GM21717 (cell line): ENCODE measurements around the gene OR2H2.

Source experiments
- ATAC-seq: cut with Tn5 transposase; IDR thresholded peaks from one replicate; pipeline ENCODE4 v1.9.1; 2021; ENCODE audit warnings: mild to moderate bottlenecking, moderate library complexity; ENCODE audit not compliant: unreplicated experiment

Gene OR2H2

DNA sequence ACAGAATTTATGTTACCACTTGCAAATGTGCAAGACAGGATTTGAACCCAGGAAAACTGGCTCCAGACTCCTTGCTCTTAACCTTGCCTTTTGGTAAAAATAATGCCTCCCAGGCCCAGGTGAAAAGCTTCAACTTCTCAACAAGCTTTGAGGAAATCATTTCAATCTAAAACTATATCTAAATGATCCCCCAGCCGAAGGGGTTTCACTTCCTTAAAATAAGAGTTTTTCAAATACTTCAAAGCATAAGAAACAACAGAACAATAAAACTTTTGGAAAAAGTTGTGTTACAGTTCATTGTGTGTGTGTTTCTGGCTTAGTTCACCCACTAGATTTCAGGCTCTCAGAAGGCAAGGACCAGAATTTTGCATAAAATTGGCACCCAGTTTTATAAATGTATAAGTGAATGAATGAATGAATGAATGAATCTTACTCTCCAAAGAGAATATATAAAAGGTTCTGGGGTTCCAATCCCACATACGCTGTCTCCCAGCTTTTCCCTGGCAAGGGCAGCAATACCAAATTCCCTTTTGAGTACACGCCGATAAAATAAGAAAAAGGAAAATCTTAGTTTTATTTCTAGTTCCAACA, 5.4 kb downstream of the OR2H2 start:
- ATAC-seq = no peak

DNA sequence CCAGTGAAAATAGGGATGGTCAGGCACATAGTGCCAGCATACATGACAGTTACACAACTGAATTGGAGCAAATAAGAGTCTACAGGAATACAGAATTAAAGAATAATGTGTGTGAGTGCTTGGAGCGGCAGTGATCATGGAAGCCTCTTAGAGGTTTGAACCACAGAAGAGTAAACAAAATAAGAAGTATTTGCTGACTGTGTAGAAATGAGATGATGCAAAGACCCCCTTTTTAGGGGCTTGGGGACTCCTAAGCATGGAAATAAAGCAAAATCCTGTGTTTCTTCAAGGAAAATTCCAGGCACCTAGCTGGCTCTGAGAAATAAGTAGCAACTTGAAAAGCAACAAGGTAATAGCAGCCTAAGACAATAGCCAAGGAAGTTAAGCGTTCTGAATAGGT, 6.8 kb downstream of the OR2H2 start:
- ATAC-seq = no peak

DNA sequence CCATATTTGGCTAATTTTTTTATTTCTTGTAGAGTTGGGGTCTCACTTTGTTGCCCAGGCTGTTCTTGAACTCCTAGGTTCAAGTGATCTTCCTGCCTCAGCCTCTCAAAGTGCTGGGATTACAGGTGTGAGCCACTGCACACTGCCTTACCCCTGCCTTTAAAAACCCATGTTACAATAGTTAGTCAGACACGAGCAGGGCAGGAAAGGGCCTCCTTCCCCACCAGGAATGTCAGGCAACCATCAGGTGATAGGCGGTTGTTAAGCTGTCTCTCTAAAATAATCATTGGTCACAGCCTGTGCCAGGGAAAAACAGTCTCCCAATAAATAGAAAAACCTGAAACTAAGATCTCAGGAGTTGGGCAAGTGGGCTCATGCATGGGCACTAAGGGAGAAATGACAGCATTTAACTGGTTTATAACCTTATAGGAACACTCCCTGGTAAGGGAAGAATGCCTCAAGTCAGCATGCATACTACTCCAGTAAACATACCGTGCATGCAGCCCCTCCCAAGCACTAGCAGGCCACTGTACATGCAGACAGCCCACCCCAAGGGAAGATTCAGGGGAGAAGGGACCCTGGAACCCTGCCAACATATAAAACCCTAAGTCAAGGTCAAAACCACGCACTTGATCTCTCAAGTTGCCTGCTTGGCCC, 8.4 kb downstream of the OR2H2 start:
- no peak for ATAC-seq

DNA sequence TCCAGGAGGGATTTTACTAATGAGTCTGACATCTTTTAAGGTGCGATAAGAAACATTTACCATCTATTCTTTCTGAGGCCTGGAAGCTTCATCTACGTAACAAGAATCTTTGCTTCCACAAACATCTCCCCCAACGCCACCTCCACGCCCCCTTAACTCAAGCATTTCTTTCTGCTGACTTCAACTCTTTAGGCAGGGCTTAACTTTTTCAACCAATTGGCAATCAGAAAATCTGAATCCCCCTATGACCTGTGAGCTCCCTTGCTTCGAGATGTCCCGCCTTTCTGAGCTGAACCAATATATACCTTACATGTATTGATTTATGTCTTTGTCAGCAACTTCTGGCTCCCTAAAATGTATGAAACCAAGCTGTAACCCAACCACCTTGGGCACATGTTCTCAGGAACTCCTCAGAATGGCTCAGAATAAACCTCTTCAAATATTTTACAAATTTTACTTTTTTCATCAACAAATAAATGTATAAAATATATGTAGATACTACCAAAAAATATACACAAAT, 11.5 kb downstream of the OR2H2 start:
- ATAC-seq = no peak

DNA sequence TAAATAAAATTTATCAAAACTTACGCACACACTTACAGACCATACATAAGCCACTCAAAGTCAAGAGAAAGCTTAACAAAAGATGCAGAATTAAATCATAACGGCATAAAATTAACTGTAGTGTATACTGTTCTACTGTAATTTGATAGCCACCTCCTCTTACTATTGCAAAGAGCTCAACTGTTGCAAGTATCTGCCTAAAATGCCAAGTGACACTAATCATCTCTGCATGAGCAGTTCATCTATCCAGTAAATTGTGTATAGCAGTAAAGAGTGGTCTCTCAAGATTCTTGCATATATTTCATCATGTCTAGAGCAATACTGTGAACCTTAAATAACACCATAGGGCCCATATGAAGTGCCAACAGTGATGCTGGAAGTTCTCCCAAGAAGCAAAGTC, 12.3 kb downstream of the OR2H2 start:
- no peak for ATAC-seq

DNA sequence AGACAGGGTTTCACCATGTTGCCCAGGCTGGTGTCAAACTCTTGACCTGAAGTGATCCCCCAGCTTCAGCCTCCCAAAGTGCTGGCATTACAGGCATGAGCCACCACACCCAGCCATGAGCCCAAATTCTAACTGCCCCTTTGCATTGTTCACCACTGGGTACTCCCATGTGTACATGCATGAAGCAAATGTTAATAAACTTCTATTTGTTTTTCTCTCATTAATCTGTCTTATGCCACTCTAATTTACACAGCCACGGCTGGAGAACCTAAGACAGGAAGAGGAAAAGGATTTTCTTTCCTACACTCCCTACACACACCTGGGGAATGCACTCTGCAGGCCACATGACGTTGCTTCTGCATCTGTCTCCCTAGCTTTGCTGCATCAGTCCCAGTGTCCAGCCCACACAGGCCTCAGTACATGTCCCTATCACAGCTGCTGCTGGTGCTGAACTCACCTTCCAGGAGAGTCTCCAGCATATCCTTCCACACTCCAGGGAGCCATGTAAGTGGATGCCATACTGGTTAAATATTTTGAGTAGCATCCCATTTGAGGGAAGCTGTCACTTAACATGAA, 13.3 kb downstream of the OR2H2 start:
- ATAC-seq = no peak

DNA sequence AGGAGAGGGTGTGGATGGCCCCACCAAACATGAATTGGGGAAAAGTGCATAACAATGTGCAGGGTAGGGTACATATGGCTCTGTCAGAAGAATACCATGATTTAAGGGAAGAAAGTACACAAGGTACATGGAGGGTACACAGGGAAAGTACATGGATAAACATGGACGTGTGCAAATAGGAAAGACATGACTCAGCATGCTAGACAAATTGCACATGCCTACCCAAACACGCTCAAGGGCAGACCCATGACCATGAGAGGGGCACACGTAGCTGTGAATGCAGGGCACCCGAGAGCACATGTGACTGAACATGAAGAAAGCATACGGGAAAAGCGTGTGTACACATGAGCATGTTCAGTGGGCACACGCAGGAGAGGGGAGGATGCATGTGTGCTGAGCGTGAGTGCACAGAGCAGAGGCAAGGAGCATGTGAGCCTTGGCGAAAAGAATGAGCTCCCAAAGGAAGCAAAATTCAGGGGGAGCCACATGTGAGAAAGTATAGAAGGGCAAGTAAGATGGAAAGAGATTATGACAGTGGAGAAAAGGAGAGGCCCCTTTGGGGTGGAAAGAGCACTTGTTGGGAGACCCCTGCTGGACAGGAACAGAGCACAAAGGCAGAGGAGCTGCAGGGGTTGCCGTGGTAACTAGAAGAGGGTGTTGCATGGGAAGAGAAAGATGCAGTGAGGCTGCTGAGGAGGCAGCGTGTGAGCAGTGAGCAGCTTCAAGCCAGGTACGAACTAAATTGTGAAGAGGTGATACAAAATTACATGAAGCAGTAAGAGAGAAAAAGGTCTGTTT, 17.8 kb downstream of the OR2H2 start:
- no peak for ATAC-seq

DNA sequence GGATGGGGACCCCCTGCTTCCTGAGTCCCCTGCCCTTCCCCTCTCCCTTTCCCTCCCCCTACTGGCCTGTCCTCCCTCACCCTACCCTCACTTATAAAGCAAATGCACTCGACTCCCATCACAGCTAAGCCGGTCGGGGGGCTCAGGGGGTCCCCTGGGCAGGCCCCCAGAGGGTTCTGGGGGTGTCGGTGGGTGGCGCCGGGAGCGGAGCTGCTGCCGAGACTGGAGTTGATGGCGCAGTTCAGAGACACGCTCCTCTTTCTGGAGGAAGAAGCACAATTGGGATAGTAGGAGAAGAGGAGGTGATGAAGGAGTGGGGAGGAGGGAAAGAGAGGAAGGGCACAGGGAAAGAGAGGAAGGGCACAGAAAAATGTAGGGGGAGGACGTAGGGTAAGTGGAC, 18.5 kb downstream of the OR2H2 start:
- ATAC-seq = no peak

DNA sequence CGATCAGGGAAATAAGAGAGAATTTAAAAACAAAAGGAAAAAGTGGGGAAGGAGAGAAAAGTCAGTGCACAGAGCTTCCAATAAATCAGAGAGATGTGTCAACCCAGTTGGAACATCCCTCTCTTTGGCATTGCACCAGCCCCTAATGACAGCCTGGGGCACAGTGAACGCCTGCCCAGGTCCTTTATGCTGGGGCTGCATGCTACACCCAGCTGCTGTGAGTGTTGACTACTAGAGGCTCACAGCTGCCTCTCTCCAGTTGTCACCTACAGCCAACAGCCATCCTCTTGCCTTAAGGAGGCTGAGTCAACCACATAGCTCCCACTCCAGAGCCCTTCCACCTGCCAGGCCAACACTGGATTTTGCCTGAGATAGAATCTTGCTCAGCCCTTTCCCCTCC, 19.0 kb downstream of the OR2H2 start:
- ATAC-seq = no peak

DNA sequence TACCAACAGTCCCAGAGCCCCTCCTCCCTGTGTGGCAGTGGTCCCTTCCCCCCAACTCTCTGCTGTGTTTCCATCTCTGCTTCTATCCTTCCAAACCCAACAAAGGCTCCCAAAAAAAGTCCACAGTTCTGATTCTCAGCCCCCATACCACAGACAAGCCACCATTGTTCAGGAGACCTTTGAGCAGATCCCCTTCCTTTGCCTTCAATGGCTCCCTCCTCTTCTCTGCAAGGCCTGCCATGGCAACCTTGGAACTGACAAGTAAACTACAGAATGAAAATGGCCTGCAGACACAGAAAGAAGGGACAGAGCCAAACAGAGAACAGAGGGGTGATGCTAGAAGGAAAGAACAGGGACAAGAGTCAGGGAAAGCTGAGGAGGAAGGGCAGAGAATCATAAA, 23.2 kb downstream of the OR2H2 start:
- ATAC-seq = no peak

DNA sequence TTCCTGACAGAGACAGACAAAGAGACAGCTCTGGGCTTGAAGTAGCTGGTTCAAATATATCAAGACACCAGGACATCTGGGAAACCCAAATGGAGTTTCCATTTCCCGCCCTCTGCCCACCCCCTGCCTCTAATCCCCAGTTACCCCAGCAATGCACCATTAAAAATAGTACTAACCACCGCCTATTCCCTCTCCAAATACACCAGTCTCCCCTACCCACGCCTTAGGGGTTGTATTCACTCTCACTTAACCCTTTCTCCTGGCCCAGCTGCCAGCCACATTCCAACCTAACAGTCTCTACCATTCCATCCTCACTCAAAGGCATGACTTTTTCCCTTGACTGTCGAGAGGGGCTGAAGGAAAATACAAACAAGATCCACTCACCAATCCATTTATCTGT, 25.6 kb downstream of the OR2H2 start:
- ATAC-seq = no peak

DNA sequence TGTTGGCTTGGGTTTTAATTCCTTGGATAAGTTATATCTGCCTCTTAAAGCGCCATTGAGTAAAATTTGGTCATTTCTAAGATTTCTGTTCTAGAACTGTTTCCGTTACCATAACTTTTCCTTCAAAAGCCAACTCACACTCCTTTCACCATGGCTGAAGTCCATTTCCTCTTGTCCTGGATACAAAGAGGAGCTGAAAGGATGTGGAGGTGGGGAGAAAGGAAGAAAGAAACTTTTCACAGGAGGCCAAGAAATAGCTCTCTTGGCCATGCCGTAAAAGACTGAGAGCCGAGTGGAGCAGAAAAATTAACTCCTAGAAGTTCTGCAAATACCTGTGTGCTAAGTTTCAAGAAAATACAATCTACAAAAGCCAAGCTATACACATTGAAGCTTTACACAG, 26.5 kb downstream of the OR2H2 start:
- ATAC-seq = no peak

DNA sequence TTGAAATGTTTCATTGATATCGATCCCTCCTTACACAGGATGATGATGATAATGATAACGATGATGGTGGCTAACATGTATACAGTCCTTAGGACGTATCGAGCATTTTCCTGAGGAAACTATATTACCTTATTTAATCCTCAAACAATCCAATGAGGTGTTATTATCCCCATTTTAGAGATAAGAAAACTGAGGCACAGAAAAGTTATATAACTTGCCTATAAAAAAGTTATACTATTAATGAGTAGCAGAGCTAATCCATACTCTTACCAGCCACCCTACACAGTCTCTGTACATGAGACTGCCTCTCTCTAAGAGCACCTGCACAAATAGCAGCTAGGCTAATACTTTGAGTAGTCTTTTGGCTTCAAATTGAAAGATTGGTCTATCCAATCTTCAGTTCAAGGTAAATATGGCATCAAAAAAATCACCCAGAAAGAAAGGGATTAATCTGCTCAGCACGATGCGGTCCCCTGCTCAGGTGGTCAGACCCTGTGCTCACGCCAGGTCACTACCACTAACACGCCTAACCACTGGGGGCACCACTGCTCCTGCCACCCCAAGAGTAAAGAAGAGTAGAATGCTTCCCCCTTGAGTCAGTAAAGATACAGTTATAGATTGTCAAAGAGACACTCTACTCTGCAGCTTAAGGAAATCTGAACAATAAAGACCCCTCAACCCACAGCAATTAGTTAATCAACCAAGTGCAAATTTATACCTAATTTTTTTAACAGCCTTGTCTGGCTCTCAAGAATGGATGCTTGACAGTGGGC, 33.0 kb downstream of the OR2H2 start:
- ATAC-seq = no peak

DNA sequence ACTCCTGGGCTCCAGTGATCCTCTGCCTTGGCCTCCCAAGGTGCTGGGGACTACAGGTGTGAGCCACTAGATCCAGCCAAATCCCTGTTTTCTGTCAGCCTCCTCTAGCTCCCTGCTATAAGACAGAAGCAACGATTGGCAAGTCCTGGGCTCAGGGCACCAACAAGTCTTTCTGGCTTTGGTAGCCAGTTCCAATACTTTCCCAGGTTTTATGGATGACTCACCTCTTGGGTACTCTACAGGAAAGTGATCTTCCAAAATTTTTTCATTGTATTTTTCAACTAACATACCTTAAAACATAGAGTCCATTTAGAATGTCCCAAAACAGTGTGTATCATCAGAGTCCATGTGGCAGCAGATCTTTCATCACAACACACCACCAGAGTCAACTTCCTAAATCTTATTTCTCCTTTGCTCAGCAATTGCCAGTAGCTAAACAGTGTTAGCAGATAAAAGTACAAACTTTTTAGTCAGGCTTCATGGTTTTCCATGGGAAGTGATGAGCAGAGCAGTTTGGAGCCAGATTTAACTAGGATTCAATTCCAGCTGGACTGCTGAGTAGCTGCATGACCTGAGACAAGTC, 34.7 kb downstream of the OR2H2 start:
- ATAC-seq = no peak

DNA sequence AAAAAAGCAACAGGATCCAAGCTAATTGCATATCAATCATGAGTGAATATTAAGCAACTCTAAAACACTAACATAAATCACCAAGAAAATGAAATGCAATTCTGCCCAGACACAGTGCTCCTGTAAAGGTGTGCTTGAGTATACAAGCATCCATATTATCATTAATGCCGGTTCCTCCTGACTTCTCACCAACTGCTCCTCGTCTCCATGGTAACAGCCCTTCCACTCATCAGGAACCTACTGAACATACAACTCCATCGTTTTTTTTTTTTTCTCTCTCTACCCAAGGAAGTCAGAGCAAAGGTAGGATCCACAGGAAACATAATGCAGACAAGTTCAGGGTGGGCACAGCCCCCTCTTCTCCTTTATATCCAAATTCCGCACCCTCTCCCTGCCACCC, 35.7 kb downstream of the OR2H2 start:
- no peak for ATAC-seq

DNA sequence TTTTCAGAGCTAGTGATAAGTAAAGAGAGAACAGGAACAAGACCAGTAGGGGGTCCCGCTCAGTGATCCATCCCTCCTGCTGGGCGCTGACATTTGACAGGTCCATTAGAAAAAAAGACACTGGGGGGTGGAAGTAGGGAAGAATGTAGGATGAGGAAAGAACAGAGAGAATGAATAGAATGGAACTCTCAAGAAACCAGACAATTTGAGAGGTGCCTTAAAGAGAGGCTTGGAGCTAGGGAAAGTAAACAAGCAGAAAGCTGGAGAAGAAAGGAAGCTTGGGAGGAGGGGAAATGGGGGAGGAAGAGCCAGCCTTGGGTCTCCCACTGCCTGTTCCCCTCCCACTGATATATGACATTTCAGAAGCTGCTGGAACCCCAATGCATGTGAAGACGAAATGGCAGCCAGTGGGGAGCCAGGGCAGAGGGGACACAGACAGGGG, 39.6 kb downstream of the OR2H2 start:
- no peak for ATAC-seq

DNA sequence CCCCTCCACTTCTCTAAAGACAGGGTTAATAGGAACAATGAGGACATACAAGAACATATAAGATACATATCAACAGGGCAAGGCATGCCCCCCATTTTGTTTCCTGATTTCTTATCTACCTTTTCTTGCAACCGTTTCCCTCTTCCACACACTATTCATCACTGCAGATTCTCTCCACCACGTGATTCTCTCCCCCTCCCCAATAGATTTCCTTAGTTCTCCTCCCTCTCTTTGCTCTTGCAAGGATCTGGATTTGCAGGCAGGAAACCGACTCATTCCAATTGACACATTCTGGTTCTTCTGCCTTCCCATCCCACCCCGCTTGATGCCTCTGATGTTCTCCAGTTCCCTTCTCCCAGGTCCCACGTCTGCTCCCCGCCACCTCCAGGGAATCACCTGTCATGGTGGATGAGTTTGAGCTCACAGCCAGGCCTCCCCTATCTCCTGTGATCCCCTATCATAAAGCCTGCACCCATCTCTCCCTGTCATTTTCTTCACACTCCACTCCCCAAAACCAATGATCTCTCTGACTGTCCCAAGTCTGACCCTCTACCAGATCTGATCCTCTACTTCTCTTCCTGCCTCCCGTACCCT, 40.5 kb downstream of the OR2H2 start:
- ATAC-seq = no peak

DNA sequence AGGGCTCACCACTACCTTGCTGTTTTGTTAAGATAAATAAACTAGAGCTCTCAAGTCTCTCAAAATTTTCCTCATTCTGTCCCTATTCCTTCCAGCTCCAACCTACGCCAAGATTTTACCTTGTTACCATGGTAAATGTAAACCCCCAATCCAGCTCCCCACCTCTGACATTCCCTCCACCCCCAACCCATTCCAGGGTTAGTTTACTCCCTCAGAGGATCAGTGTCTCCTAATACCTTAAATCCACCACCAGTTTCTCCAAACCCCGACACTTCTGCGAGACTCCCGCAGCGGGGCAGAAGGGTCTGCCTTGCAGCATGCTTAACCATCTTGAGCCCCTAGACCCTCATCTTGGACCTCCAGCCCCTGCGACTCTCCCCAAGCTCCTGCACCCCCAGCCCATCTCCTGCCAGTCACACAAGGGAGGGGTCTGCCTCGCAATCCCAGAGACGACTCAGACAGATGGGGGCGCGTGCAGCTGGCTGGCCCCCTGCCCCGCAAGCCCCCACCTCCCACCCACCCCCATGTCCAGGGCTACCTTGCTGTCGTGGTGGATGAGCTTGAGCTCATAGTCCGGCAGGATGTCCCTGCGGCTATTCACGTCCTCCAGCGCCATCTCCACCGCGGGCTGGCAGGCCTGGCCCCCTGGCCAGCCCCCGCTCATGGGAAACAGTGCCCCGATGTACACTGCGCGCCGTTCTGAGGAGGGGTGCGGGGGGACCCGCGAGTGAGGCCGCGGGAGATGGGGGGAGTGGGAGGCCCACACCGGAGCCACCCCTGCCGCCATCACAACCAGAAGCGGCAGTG, 42.2 kb downstream of the OR2H2 start:
- no peak for ATAC-seq

DNA sequence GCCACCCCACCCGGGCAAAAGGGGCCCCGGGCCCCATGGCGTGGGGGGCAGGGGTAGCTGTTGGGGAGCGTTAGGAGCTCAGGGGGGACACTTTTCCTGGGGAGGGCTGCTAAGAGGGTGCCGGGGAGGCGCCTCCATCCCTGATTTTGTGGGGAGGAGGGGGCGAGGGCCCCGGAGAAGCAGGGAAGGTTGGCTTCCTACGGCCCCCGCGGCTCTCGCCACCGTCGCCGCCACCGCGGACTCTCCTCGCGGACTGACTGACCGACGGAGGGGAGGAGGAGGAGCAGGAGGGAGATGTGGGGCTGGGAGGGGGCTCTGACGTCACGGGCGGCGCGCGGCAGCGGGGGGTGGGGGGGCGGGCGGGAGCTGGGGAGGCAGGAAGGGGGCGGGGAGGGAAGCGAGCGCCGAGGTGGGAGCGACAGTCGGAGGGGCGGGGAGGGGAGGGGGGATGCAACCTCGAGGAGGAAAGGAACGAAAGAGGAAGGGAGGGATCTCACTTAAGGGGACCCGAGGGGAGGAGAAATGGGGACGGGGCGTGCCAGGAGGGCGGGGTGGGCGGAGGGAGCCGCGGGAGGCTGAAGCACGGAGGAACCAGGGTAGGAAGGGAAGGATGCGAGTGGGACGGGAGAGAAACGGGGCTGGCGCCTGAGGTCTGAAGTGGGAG, 43.0 kb downstream of the OR2H2 start:
- ATAC-seq = no peak
